Mammary epithelial cell (primary cell): ENCODE data around the gene ORAI2.

Experiments
- EZH2 ChIP-seq: IDR thresholded peaks from 2 replicates; pipeline ENCODE4 v1.6.1; 2012; ENCODE audit warnings: low read length, inconsistent platforms, borderline replicate concordance
- TF ChIP-seq, protein P1 (sequence below), 2 donors: IDR thresholded peaks in 1 of 2; conservative IDR thresholded peaks in 1 of 2; 2 replicates each; pipeline ENCODE4 v1.5.1; 2011 to 2012; ENCODE audit warnings: inconsistent platforms in 2 of 2, low read length in 2 of 2, mild to moderate bottlenecking in 2 of 2, control low read depth in 1 of 2, low read depth in 1 of 2; ENCODE audit not compliant: insufficient read depth in 1 of 2; ENCODE audit errors: extremely low read depth in 1 of 2

DNA sequence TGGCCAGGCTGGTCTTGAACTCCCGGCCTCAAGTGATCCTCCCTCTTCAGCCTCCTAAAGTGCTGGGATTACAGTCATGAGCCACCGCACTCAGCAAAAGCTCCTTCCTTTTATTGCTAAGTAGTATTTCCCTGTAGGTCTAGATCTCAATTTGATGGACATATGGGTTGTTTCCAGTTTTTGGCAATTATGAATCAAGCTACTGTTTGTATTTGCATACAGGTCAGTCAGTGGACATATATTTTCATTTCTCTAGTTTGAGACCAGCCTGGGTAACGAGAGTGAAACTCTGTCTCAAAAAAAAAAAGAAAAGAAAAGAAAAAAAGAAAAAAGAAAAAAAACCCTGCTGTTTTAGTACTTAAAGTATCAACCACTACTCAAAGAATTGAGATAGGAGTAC lies 43.6 kb upstream of the ORAI2 start:
- TF ChIP-seq, protein P1, sequence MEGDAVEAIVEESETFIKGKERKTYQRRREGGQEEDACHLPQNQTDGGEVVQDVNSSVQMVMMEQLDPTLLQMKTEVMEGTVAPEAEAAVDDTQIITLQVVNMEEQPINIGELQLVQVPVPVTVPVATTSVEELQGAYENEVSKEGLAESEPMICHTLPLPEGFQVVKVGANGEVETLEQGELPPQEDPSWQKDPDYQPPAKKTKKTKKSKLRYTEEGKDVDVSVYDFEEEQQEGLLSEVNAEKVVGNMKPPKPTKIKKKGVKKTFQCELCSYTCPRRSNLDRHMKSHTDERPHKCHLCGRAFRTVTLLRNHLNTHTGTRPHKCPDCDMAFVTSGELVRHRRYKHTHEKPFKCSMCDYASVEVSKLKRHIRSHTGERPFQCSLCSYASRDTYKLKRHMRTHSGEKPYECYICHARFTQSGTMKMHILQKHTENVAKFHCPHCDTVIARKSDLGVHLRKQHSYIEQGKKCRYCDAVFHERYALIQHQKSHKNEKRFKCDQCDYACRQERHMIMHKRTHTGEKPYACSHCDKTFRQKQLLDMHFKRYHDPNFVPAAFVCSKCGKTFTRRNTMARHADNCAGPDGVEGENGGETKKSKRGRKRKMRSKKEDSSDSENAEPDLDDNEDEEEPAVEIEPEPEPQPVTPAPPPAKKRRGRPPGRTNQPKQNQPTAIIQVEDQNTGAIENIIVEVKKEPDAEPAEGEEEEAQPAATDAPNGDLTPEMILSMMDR (conservative IDR thresholded peaks at IDR 0.05 in 1 of 2, IDR thresholded peaks at IDR 0.05 in 1 of 2; ENCODE audit: extremely low read depth in 1 of 2, insufficient read depth in 1 of 2, low read depth in 1 of 2, low read length in 2 of 2) = no peak
- TF ChIP-seq EZH2 = no peak
